Adipocyte (in vitro differentiated cells): ENCODE measurements around the gene ARFIP1.
"Not testable (repeated sequence)": the region's sequence is repeated elsewhere in the genome, so short reads cannot be mapped to it uniquely, and the experiment has no call there.

Source experiments
- DNase-seq: peaks from one replicate; pipeline ENCODE4 v3.0.0-alpha.2; 2015; ENCODE audit warnings: low read depth
- H3K27me3 ChIP-seq: replicated peaks from 2 replicates; pipeline ENCODE4 v1.7.0; 2013; ENCODE audit warnings: mild to moderate bottlenecking, low read length, moderate library complexity; ENCODE audit not compliant: control insufficient read depth, insufficient read depth
- H3K36me3 ChIP-seq: 2 replicates; pipeline ENCODE4 v1.7.0; 2013; ENCODE audit warnings: low read length, mild to moderate bottlenecking, moderate library complexity; ENCODE audit not compliant: control insufficient read depth, insufficient read depth, severe bottlenecking
- H3K4me1 ChIP-seq: 2 replicates; pipeline ENCODE4 v1.7.0; 2013; ENCODE audit warnings: mild to moderate bottlenecking, low read length, moderate library complexity; ENCODE audit not compliant: control insufficient read depth, insufficient read depth
- H3K4me3 ChIP-seq: 2 replicates; pipeline ENCODE4 v1.7.0; 2013; ENCODE audit warnings: mild to moderate bottlenecking, low read length, moderate library complexity
- H3K9ac ChIP-seq: 2 replicates; pipeline ENCODE4 v1.7.0; 2013; ENCODE audit warnings: mild to moderate bottlenecking, low read length, moderate library complexity
- H3K9me3 ChIP-seq: 2 replicates; pipeline ENCODE4 v1.7.0; 2013; ENCODE audit warnings: mild to moderate bottlenecking, low read length, moderate library complexity; ENCODE audit not compliant: control insufficient read depth

Gene ARFIP1

DNA sequence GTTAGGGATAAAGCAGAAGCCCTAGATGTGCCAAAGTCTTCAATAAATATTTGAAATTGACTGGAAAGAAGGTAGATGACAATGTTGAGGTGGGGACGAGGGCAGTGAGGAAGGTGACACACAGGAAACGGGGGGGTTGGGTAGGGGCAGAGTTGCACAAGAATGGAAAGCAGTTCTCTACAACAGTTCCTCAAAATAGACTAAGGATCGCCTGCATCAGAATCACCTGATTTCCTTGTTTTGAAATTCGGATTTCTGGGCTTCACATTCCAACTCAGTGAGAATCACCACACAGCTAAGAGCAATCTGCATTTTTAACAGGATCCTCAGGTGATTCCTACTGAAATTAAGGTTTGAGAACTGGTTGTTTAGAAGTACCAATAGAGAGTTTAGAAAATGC is 70.6 kb downstream of the ARFIP1 start:
- peak; percentile 15 for DNase-seq
- Histone ChIP-seq H3K4me1 (peaks cover 10% of the 10 kb centered on the region), H3K9ac (no peak overlapping the region), H3K4me3 (no peak overlapping the region), H3K27me3 (no peaks in the 10 kb centered on the region), H3K36me3 (no peaks in the 10 kb centered on the region), H3K9me3 (peaks cover 21% of the 10 kb centered on the region)

DNA sequence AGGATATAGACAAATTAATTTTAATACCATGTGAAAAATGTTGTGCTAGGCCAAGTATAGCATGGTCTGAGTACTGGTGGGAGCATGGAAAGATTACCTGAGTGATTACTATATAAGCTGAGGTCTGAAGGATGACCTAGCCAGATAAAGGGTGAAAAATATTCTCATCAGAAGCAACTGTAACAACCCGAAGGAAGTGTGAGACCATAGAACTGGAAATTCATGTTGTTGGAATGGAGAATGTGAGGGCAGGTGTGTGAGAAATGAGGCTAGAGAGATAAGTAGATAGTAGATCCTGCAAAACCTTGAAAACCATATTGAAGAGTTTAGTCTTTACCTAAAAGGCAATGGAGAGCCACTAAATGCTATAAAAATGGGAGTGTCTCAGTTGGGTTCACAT is 71.5 kb downstream of the ARFIP1 start:
- no peak for DNase-seq
- Histone ChIP-seq H3K9me3 (peaks cover 21% of the 10 kb centered on the region), H3K27me3 (no peaks in the 10 kb centered on the region), H3K36me3 (no peaks in the 10 kb centered on the region), H3K4me3 (no peak overlapping the region), H3K9ac (no peak overlapping the region), H3K4me1 (peaks cover 11% of the 10 kb centered on the region)

DNA sequence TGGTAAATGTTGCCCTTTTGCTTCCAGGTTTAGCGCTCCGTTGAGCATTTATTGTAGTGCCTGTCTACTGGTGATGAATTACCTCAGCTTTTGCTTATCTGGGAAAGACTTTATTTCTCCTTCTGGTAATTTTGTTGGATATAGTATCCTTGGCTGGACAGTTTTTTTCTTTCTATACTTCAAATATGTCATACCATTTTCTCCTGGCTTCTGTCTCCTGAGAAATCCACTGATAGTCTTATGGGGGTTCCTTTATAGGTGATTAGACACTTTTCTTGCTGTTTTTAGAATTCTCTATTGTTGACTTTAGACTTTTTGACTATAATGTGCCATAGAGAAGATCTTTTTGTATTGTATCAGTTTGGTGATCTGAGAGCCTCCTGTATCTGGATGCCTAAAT is 73.5 kb downstream of the ARFIP1 start:
- H3K9me3 ChIP-seq, result peaks cover 21% of the 10 kb centered on the region
- peaks cover 23% of the 10 kb centered on the region for H3K4me1 ChIP-seq
- H3K4me3 ChIP-seq, result no peak overlapping the region
- H3K9ac ChIP-seq, result no peak overlapping the region
- no peaks in the 10 kb centered on the region for H3K36me3 ChIP-seq
- DNase-seq, result no peak
- no peaks in the 10 kb centered on the region for H3K27me3 ChIP-seq

DNA sequence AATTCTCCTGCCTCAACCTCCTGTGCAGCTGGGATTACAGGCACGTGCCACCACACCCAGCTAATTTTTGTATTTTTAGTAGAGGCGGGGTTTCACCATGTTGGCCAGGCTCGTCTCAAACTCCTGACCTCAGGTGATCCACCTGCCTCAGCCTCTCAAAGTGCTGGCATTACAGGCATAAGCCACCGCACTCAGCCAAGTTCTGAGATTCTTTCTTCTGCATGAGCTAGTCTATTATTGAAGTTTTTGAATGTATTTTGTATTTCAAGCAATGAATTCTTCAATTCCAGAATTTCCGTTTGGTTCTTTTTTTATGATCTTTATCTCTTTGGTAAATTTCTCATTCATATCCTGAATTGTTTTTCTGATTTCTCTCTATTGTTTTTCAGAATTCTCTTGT is 74.3 kb downstream of the ARFIP1 start:
- H3K4me3 ChIP-seq, H3K9ac ChIP-seq, H3K36me3 ChIP-seq, DNase-seq, H3K27me3 ChIP-seq: not testable (repeated sequence)
- Histone ChIP-seq H3K9me3 (peaks cover 21% of the 10 kb centered on the region), H3K4me1 (peaks cover 23% of the 10 kb centered on the region)

DNA sequence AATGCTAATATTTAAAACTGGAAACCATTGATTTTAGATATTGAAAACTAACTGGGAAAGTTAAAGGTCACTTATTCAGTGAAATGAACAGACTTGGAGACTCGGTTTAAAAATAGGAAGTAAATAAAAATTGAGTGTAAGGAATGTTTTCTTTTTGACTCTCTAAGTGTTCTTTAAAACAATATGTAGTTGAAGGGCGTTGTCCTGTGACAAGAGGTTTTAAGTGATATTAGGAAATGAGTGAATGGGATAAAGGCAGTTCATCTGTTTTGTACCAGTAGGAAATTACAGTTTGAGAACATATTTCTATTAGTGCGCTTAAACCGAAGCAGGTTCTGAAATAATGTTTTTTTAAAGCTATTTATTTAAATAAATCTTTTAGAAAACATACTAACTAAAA is 77.2 kb downstream of the ARFIP1 start:
- Histone ChIP-seq H3K9ac (no peak overlapping the region), H3K4me3 (no peak overlapping the region), H3K27me3 (no peaks in the 10 kb centered on the region), H3K4me1 (peaks cover 13% of the 10 kb centered on the region), H3K36me3 (no peaks in the 10 kb centered on the region), H3K9me3 (peaks cover 21% of the 10 kb centered on the region)
- DNase-seq, result no peak

DNA sequence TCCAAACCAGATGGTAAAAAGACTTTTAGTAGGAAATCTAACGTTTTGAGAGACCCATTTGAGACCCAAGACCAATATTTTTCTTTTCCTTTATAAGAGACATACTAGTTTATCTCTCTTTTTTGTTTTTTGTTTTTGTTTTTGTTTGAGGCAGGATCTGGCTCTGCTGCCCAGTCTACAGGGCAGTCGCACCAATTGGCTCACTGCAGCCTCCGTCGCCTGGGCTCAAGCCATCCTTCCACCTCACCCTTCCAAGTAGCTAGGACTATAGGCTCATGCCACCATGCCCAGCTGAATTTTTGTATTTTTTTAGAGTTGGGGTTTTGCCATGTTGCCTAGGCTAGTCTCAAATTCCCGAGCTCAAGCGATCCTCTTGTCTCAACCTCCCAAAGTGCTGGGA is 79.2 kb downstream of the ARFIP1 start:
- DNase-seq, result no peak
- Histone ChIP-seq H3K9me3 (peaks cover 9% of the 10 kb centered on the region), H3K36me3 (no peaks in the 10 kb centered on the region), H3K4me3 (no peak overlapping the region), H3K27me3 (no peaks in the 10 kb centered on the region), H3K9ac (no peak overlapping the region), H3K4me1 (peaks cover 21% of the 10 kb centered on the region)

DNA sequence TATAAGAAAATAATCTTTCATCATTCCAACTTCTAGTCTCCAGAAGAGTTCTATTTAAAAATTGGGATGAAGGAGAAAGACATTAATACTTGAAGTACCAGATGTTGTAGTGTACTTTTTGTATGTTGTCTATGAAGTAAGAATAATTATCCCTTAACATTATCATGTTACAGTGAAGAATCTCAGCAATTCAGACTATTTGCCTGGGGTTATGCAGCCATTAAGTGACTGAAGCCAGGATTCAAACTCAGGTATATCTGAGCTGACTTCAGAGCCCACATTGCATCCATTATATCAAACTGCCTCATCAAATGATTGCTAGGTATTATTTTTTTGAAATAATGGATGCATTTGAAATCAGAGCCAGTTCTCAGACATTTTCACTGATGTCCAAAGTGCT is 80.3 kb downstream of the ARFIP1 start:
- Histone ChIP-seq H3K4me3 (no peak overlapping the region), H3K27me3 (no peaks in the 10 kb centered on the region)
- peak; percentile 45 for DNase-seq

DNA sequence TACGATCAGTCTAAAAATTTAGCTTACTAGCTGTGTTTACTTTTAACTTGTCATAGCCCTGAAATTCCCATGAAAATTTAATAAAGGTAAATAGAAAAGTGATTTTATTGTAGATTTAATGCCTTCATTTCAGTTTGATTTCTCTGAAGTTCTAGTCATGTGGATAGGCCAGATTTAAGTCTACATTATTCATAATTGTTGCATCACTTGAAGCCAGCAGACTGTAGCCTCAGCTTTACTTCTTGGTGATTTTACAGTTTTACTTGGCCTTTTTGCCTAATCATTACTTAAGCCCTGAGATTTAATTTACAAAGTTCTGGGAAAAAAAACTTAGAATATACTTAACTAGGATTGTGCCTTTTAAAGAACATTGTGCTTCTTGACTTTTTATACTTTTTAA is 82.9 kb downstream of the ARFIP1 start:
- Histone ChIP-seq H3K4me3 (no peak overlapping the region), H3K4me1 (peaks cover 14% of the 10 kb centered on the region), H3K9ac (no peak overlapping the region), H3K36me3 (no peaks in the 10 kb centered on the region), H3K27me3 (no peaks in the 10 kb centered on the region), H3K9me3 (no peaks in the 10 kb centered on the region)
- peak; percentile 56 for DNase-seq

More for the DNA sequence above, 80.3 kb downstream of the ARFIP1 start:
- no peaks in the 10 kb centered on the region for H3K9me3 ChIP-seq
- no peaks in the 10 kb centered on the region for H3K36me3 ChIP-seq
- peaks cover 27% of the 10 kb centered on the region for H3K4me1 ChIP-seq
- H3K9ac ChIP-seq, result no peak overlapping the region

DNA sequence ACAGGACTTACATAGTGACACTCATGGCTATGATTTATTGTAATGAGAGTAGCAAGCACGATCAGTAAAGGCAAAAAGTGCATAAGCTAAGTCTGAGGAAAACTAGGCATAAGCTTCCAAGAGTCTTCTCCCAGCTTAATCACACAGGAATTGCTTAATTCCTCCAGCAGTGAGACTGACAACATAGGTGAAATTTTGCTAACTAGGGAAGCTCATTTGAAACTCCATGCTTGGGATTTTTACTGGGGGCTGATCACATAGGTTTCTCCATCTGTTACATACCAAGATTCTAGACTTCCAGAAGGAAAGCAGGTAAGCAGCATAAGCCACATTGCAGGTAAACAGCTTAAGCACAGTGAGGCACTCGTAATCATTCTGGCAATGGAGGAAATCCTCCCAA is 84.6 kb downstream of the ARFIP1 start:
- DNase-seq, result no peak
- H3K36me3 ChIP-seq, result no peaks in the 10 kb centered on the region

DNA sequence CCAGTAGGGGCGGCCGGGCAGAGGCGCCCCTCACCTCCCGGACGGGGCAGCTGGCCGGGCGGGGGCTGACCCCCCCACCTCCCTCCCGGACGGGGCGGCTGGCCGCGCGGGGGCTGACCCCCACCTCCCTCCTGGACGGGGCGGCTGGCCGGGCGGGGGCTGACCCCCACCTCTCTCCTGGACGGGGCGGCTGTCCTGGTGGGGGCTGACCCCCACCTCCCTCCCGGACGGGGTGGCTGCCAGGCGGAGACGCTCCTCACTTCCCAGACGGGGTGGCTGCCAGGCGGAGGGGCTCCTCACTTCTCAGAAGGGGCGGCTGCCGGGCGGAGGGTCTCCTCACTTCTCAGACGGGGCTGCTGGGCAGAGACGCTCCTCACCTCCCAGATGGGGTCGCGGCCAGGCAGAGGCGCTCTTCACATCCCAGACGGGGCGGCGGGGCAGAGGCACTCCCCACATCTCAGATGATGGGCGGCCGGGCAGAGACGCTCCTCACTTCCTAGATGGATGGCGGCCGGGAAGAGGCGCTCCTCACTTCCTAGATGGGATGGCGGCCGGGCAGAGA is 86.8 kb downstream of the ARFIP1 start:
- not testable (repeated sequence) for H3K9me3 ChIP-seq, H3K27me3 ChIP-seq, DNase-seq, H3K9ac ChIP-seq, H3K36me3 ChIP-seq, H3K4me3 ChIP-seq
- H3K4me1 ChIP-seq, result peaks cover 14% of the 10 kb centered on the region

More for the DNA sequence above, 84.6 kb downstream of the ARFIP1 start:
- Histone ChIP-seq H3K9ac (no peak overlapping the region), H3K4me3 (no peak overlapping the region), H3K4me1 (peaks cover 14% of the 10 kb centered on the region), H3K9me3 (no peaks in the 10 kb centered on the region), H3K27me3 (no peaks in the 10 kb centered on the region)

DNA sequence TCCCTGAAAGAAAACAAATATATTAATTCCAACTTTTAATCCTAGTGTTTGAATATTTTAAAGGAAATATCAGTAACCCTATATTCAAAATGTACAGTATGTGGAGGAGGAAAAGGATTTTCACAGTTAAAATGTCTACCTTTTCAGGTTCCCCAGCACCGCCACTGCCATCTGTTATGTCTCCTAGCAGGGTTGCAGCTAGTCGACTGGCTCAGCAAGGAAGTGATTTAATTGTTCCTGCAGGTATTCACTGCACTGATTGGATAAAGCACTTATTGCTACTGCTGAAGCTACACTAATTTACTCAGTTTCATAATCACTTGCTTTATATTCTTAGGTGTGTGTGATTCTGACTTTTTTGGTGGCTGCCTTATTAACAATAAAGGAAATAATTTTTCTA is 90.9 kb downstream of the ARFIP1 start:
- Histone ChIP-seq H3K9ac (no peak overlapping the region), H3K27me3 (no peaks in the 10 kb centered on the region), H3K4me3 (no peak overlapping the region), H3K9me3 (no peaks in the 10 kb centered on the region), H3K36me3 (peaks cover 11% of the 10 kb centered on the region), H3K4me1 (no peaks in the 10 kb centered on the region)
- DNase-seq, result no peak

DNA sequence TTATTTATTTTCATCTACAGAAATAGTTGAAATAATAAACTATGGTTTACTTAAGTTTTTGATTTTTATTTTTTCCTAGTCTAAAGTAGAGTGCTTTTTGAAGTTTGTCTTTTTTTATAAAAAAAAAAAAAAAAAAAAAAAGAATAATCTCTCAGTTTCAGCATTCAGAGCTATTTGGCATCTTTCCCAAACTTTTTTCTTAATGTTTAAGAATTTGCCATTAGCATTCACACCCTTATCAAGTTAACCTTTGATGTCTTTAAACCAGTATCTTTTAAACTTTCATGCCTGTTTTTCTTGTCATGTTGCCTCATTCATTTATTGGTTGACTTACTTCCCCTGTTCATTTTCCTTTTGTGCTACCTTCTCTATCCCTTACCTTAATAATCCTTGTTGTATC is 95.5 kb downstream of the ARFIP1 start:
- H3K4me3 ChIP-seq, result no peak overlapping the region
- no peaks in the 10 kb centered on the region for H3K27me3 ChIP-seq
- H3K9me3 ChIP-seq, result no peaks in the 10 kb centered on the region
- peaks cover 18% of the 10 kb centered on the region for H3K36me3 ChIP-seq
- no peaks in the 10 kb centered on the region for H3K4me1 ChIP-seq
- H3K9ac ChIP-seq, result no peak overlapping the region
- no peak for DNase-seq
